DND-41 (cell line): ENCODE results near the gene DENND1A.

Experiments used
- ATAC-seq: fragments of 200-7000 bp; cut with Tn5 transposase; 3 replicates; pipeline ENCODE4 v1.9.1; 2021; ENCODE audit warnings: low read depth; ENCODE audit not compliant: insufficient read depth
- DNase-seq: peaks from one replicate; pipeline ENCODE4 v3.0.0-alpha.2; 2020
- H2AFZ ChIP-seq: 2 replicates; pipeline ENCODE4 v1.6.0; 2012; ENCODE audit warnings: low read depth, low read length
- H3K27ac ChIP-seq: 2 replicates; pipeline ENCODE4 v1.5.1; 2012; ENCODE audit warnings: low read length, inconsistent platforms
- H3K27me3 ChIP-seq: fragments of 200-600 bp; sonication (generic); 2 replicates; pipeline ENCODE4 v1.6.0; 2012; ENCODE audit warnings: low read length, mild to moderate bottlenecking, inconsistent platforms; ENCODE audit not compliant: insufficient read depth, poor library complexity
- H3K36me3 ChIP-seq: 2 replicates; pipeline ENCODE4 v1.5.1; 2012; ENCODE audit warnings: low read length, inconsistent platforms; ENCODE audit not compliant: insufficient read depth
- H3K4me1 ChIP-seq: 2 replicates; pipeline ENCODE4 v1.5.1; 2012; ENCODE audit warnings: mild to moderate bottlenecking, low read length; ENCODE audit not compliant: insufficient read depth
- H3K4me2 ChIP-seq: 2 replicates; pipeline ENCODE4 v1.6.0; 2012; ENCODE audit warnings: mild to moderate bottlenecking, moderate library complexity, low read length, inconsistent platforms; ENCODE audit not compliant: insufficient read depth
- H3K4me3 ChIP-seq, 2 experiments: fragments of 200-600 bp in 1 of 2; shearing (Covaris generic) in 1 of 2; 2 replicates each; pipeline ENCODE4 v1.5.1; 2012 to 2016; ENCODE audit warnings: inconsistent platforms in 2 of 2, low read length in 2 of 2, mild to moderate bottlenecking in 2 of 2, low read depth in 1 of 2, moderate library complexity in 1 of 2
- H3K79me2 ChIP-seq: 2 replicates; pipeline ENCODE4 v1.6.0; 2012; ENCODE audit warnings: low read length, inconsistent platforms; ENCODE audit not compliant: insufficient read depth
- H3K9ac ChIP-seq: 2 replicates; pipeline ENCODE4 v1.6.0; 2012; ENCODE audit warnings: low read depth, mild to moderate bottlenecking, inconsistent platforms, low read length, moderate library complexity
- H3K9me3 ChIP-seq: 2 replicates; pipeline ENCODE4 v1.5.1; 2012; ENCODE audit warnings: low read length, moderate library complexity, mild to moderate bottlenecking, inconsistent platforms; ENCODE audit not compliant: insufficient read depth, severe bottlenecking
- H4K20me1 ChIP-seq: 2 replicates; pipeline ENCODE4 v1.6.0; 2012; ENCODE audit warnings: low read length; ENCODE audit not compliant: insufficient read depth
- EZH2 ChIP-seq: IDR thresholded peaks from 3 replicates; pipeline ENCODE4 v1.6.1; 2012; ENCODE audit warnings: borderline replicate concordance, low read depth, mild to moderate bottlenecking, moderate library complexity, low read length, inconsistent platforms; ENCODE audit not compliant: severe bottlenecking
- TF ChIP-seq, protein P1 (sequence below): IDR thresholded peaks from 2 replicates; pipeline ENCODE4 v1.5.1; 2012; ENCODE audit warnings: borderline replicate concordance, low read length, moderate library complexity, mild to moderate bottlenecking; ENCODE audit not compliant: poor library complexity, severe bottlenecking; ENCODE audit errors: extremely low read depth

The DENND1A gene

DNA sequence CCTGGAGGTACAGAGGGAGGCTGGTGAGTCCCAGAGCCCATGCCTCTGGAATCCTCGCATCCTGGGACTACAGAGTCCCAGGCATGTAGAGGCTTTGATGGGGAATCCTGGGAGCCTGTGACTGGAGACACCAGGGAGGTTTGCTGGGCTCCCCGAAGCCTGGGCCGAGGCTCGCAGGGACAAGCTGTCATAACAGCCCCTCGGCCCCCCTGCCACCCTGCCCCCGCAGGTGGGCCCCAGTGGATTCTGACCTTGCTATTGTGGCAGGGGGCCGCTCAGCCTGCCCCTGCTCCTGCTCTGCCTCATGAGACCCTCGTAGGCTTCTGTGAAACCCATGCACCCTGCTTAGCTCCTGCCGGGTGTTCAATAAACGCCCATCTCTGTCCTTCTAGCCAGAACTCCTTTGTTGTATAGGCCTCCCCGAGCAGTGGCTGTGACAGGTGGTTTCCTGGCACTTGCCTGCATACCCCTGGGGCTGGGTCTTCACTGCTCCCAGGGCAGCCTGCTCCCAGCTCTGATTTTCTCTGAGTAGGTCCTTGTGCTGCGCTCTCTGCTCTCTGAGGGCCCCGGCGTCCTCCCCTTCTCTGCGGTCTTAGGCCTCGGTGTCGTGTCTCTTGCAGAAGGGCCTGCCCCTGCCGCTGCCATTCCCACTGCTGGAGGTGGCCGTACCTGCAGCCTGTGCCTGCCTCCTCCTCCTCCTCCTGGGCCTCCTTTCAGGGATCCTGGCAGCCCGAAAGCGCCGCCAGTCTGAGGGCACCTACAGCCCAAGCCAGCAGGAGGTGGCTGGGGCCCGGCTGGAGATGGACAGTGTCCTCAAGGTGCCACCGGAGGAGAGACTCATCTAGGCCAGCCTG, 553.5 kb downstream of the DENND1A start:
- ATAC-seq = no peak; the same call in 2 of the 3 replicates

DNA sequence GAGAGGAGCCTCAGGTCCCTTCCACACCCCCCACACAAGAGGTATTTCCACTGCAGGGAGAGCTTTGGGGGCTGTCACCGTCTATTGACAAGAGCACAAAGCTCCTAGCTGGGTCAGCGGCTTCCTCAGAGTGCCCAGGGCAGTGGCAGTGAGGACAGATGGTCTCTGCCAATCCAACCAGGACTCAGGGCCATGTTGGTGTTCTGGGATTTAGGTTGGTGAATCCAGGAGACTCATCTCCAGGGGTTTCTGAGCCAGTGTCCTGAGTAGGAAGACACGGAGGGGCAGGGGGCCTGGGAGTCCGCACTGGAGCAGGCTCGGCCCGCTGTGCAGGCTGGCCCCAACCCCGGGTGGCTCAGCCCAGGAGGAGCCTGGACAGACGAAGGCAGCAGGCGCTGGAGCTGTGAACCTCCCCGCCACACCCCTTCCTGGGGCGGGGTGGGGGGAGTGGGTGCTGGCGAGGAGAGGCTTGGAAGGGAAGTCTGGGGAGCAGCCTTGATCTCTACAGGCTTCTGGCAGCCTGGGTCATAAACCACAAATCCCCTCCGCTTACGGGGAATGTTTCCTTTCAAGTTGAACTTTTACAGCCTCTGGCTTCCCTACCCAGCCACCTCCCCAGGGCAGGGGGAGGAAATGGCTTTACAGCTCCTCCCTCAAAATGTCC, 554.3 kb downstream of the DENND1A start:
- Histone ChIP-seq H3K79me2 (no peaks in the 10 kb centered on the region), H3K9me3 (no peaks in the 10 kb centered on the region), H3K27me3 (no peaks in the 10 kb centered on the region), H3K9ac (no peak overlapping the region), H2AFZ (no peak overlapping the region), H3K36me3 (no peaks in the 10 kb centered on the region), H3K4me2 (no peak overlapping the region), H4K20me1 (no peaks in the 10 kb centered on the region), H3K4me1 (peaks cover 13% of the 10 kb centered on the region), H3K4me3 (no peak overlapping the region), H3K27ac (no peak overlapping the region)
- DNase-seq = peak; percentile 52
- ATAC-seq = peak; percentile 68
- TF ChIP-seq, protein P1, sequence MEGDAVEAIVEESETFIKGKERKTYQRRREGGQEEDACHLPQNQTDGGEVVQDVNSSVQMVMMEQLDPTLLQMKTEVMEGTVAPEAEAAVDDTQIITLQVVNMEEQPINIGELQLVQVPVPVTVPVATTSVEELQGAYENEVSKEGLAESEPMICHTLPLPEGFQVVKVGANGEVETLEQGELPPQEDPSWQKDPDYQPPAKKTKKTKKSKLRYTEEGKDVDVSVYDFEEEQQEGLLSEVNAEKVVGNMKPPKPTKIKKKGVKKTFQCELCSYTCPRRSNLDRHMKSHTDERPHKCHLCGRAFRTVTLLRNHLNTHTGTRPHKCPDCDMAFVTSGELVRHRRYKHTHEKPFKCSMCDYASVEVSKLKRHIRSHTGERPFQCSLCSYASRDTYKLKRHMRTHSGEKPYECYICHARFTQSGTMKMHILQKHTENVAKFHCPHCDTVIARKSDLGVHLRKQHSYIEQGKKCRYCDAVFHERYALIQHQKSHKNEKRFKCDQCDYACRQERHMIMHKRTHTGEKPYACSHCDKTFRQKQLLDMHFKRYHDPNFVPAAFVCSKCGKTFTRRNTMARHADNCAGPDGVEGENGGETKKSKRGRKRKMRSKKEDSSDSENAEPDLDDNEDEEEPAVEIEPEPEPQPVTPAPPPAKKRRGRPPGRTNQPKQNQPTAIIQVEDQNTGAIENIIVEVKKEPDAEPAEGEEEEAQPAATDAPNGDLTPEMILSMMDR = no peak
- no peak for TF ChIP-seq EZH2

More for the DNA sequence above, 553.5 kb downstream of the DENND1A start:
- DNase-seq = no peak
- H3K4me3 ChIP-seq = no peak overlapping the region
- no peak overlapping the region for H3K9ac ChIP-seq
- no peak overlapping the region for H2AFZ ChIP-seq
- no peaks in the 10 kb centered on the region for H3K27me3 ChIP-seq
- H3K4me1 ChIP-seq = peaks cover 13% of the 10 kb centered on the region
- no peaks in the 10 kb centered on the region for H3K9me3 ChIP-seq
- TF ChIP-seq EZH2 = no peak
- TF ChIP-seq, protein P1 = no peak
- no peaks in the 10 kb centered on the region for H3K79me2 ChIP-seq
- no peak overlapping the region for H3K4me2 ChIP-seq
- H3K27ac ChIP-seq = no peak overlapping the region
- no peaks in the 10 kb centered on the region for H4K20me1 ChIP-seq
- H3K36me3 ChIP-seq = no peaks in the 10 kb centered on the region

DNA sequence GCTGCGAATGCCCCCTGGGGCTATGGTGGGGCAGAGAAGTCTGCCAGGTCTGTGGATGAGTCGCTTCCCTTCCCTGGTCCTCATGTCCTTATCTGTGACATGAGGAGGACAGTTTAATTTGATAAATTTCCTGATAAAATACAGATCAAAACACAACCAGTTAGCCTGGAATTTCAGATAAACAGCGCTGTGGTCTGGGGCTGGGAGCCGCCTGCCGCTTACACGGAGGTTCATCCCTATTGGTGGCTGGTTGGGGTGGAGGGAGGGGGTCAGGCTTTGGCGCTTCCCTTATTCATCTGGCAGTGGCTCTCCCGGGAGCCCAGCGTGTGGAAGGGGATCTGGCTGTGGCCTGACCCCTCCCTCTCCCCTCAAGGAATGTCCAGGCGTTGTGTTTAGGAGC, 556.0 kb downstream of the DENND1A start:
- DNase-seq = no peak
- Histone ChIP-seq H3K4me2 (no peak overlapping the region), H3K27ac (no peak overlapping the region), H3K4me3 (no peak overlapping the region), H3K36me3 (no peaks in the 10 kb centered on the region), H3K9me3 (no peaks in the 10 kb centered on the region), H3K9ac (no peak overlapping the region), H3K4me1 (peaks cover 13% of the 10 kb centered on the region), H3K79me2 (no peaks in the 10 kb centered on the region), H2AFZ (no peak overlapping the region), H3K27me3 (no peaks in the 10 kb centered on the region), H4K20me1 (no peaks in the 10 kb centered on the region)
- TF ChIP-seq EZH2 = no peak
- TF ChIP-seq, protein P1 = no peak
- no peak for ATAC-seq
